ENCODE results near the gene KANK4. TPM values are rescaled to one million over a fixed set of nuclear protein-coding genes. Genes with fewer than 3 reads are reported as not detected.

KANK4 gene
- total and polyA plus RNA-seq, 5 donors from 2014 or later = not detected

GRCh38 chr1:62285440-62285839, 33.8 kb downstream of the KANK4 start:
- Mint-ChIP-seq H3K27me3 (peaks cover 33% of the 10 kb centered on the region), H3K4me1 (no peaks in the 10 kb centered on the region), H3K27ac (no peak overlapping the region), H3K4me3 (no peak overlapping the region), H3K9me3 (peaks cover 0 to 2% (median 0%) of the 10 kb centered on the region in 7 donors), H3K36me3 (peaks cover 3% of the 10 kb centered on the region)
- H3K9me3 ChIP-seq (ENCODE audit: control insufficient read depth in 2 of 2, low read length in 2 of 2) = no peaks in the 10 kb centered on the region
- ATAC-seq (ENCODE audit: low read depth in 2 of 2) (no peak), DNase-seq (no peak)
- no peak overlapping the region for H3K27ac ChIP-seq (ENCODE audit: insufficient read depth, low read length, poor library complexity, severe bottlenecking)
- H3K36me3 ChIP-seq (ENCODE audit: control insufficient read depth, insufficient read depth, low read length) = no peaks in the 10 kb centered on the region
- H3K4me1 ChIP-seq (ENCODE audit: control insufficient read depth, insufficient read depth, low read length, poor library complexity, severe bottlenecking) = no peaks in the 10 kb centered on the region
- no peak overlapping the region for H3K4me3 ChIP-seq (ENCODE audit: low read depth, low read length)
- peaks cover 4% of the 10 kb centered on the region for H3K27me3 ChIP-seq (ENCODE audit: control insufficient read depth, insufficient read depth, low read length)

GRCh38 chr1:62283986-62284385, 35.2 kb downstream of the KANK4 start:
- no peak overlapping the region for H3K27ac Mint-ChIP-seq
- no peak overlapping the region for H3K4me3 Mint-ChIP-seq
- no peak overlapping the region for H3K27ac ChIP-seq (ENCODE audit: insufficient read depth, low read length, poor library complexity, severe bottlenecking)
- no peaks in the 10 kb centered on the region for H3K36me3 ChIP-seq (ENCODE audit: control insufficient read depth, insufficient read depth, low read length)
- H3K36me3 Mint-ChIP-seq = peaks cover 3% of the 10 kb centered on the region
- DNase-seq (no peak), ATAC-seq (ENCODE audit: low read depth in 2 of 2) (no peak)
- no peak overlapping the region for H3K4me3 ChIP-seq (ENCODE audit: low read depth, low read length)
- H3K27me3 ChIP-seq (ENCODE audit: control insufficient read depth, insufficient read depth, low read length) = peaks cover 2% of the 10 kb centered on the region
- no peaks in the 10 kb centered on the region for H3K9me3 ChIP-seq (ENCODE audit: control insufficient read depth in 2 of 2, low read length in 2 of 2)
- no peaks in the 10 kb centered on the region for H3K4me1 Mint-ChIP-seq
- no peaks in the 10 kb centered on the region for H3K4me1 ChIP-seq (ENCODE audit: control insufficient read depth, insufficient read depth, low read length, poor library complexity, severe bottlenecking)
- peaks cover 0 to 2% (median 0%) of the 10 kb centered on the region in 7 donors for H3K9me3 Mint-ChIP-seq
- peaks cover 41% of the 10 kb centered on the region for H3K27me3 Mint-ChIP-seq

GRCh38 chr1:62282909-62283755, 36.1 kb downstream of the KANK4 start:
- no peaks in the 10 kb centered on the region for H3K36me3 ChIP-seq (ENCODE audit: control insufficient read depth, insufficient read depth, low read length)
- Mint-ChIP-seq H3K27ac (no peak overlapping the region), H3K36me3 (peaks cover 3% of the 10 kb centered on the region), H3K27me3 (peaks cover 41% of the 10 kb centered on the region), H3K4me1 (no peaks in the 10 kb centered on the region), H3K9me3 (peaks cover 0 to 2% (median 0%) of the 10 kb centered on the region in 7 donors), H3K4me3 (no peak overlapping the region)
- DNase-seq (no peak), ATAC-seq (ENCODE audit: low read depth in 2 of 2) (no peak)
- H3K4me3 ChIP-seq (ENCODE audit: low read depth, low read length) = no peak overlapping the region
- no peaks in the 10 kb centered on the region for H3K9me3 ChIP-seq (ENCODE audit: control insufficient read depth in 2 of 2, low read length in 2 of 2)
- no peak overlapping the region for H3K27ac ChIP-seq (ENCODE audit: insufficient read depth, low read length, poor library complexity, severe bottlenecking)
- H3K27me3 ChIP-seq (ENCODE audit: control insufficient read depth, insufficient read depth, low read length) = peaks cover 2% of the 10 kb centered on the region
- no peaks in the 10 kb centered on the region for H3K4me1 ChIP-seq (ENCODE audit: control insufficient read depth, insufficient read depth, low read length, poor library complexity, severe bottlenecking)

GRCh38 chr1:62281922-62282555, 37.2 kb downstream of the KANK4 start:
- Mint-ChIP-seq H3K4me3 (no peak overlapping the region), H3K27ac (peak overlapping the region in 1 of 3 donors; percentile 7), H3K4me1 (no peaks in the 10 kb centered on the region), H3K9me3 (peaks cover 0 to 5% (median 2%) of the 10 kb centered on the region in 7 donors), H3K36me3 (peaks cover 3% of the 10 kb centered on the region), H3K27me3 (peaks cover 32% of the 10 kb centered on the region)
- H3K4me3 ChIP-seq (ENCODE audit: low read depth, low read length) = no peak overlapping the region
- DNase-seq (no peak), ATAC-seq (ENCODE audit: low read depth in 2 of 2) (no peak)
- H3K4me1 ChIP-seq (ENCODE audit: control insufficient read depth, insufficient read depth, low read length, poor library complexity, severe bottlenecking) = no peaks in the 10 kb centered on the region
- peaks cover 4 to 7% of the 10 kb centered on the region in 2 experiments for H3K9me3 ChIP-seq (ENCODE audit: control insufficient read depth in 2 of 2, low read length in 2 of 2)
- peaks cover 2% of the 10 kb centered on the region for H3K27me3 ChIP-seq (ENCODE audit: control insufficient read depth, insufficient read depth, low read length)
- H3K36me3 ChIP-seq (ENCODE audit: control insufficient read depth, insufficient read depth, low read length) = no peaks in the 10 kb centered on the region
- no peak overlapping the region for H3K27ac ChIP-seq (ENCODE audit: insufficient read depth, low read length, poor library complexity, severe bottlenecking)

- peaks cover 0 to 5% (median 2%) of the 10 kb centered on the region in 7 donors for H3K9me3 Mint-ChIP-seq
- no peak overlapping the region for H3K4me3 Mint-ChIP-seq
- peaks cover 26% of the 10 kb centered on the region for H3K27me3 Mint-ChIP-seq
Observed at GRCh38 chr1:62280960-62281465, 38.2 kb downstream of the KANK4 start.

GRCh38 chr1:62280150-62280549, 39.1 kb downstream of the KANK4 start:
- peaks cover 3% of the 10 kb centered on the region for H3K36me3 Mint-ChIP-seq
- H3K4me3 ChIP-seq (ENCODE audit: low read depth, low read length) = no peak overlapping the region
- H3K4me1 ChIP-seq (ENCODE audit: control insufficient read depth, insufficient read depth, low read length, poor library complexity, severe bottlenecking) = no peaks in the 10 kb centered on the region
- H3K27ac ChIP-seq (ENCODE audit: insufficient read depth, low read length, poor library complexity, severe bottlenecking) = no peak overlapping the region
- ATAC-seq (ENCODE audit: low read depth in 2 of 2) = no peak
- H3K4me3 Mint-ChIP-seq = no peak overlapping the region
- H3K27me3 ChIP-seq (ENCODE audit: control insufficient read depth, insufficient read depth, low read length) = peaks cover under 1% of the 10 kb centered on the region
- H3K9me3 Mint-ChIP-seq = peaks cover 0 to 5% (median 2%) of the 10 kb centered on the region in 7 donors
- DNase-seq = no peak
- H3K36me3 ChIP-seq (ENCODE audit: control insufficient read depth, insufficient read depth, low read length) = no peaks in the 10 kb centered on the region
- peaks cover 0 to 3% (median 0%) of the 10 kb centered on the region in 4 donors for H3K4me1 Mint-ChIP-seq
- no peak overlapping the region for H3K27ac Mint-ChIP-seq
- peaks cover 4 to 7% of the 10 kb centered on the region in 2 experiments for H3K9me3 ChIP-seq (ENCODE audit: control insufficient read depth in 2 of 2, low read length in 2 of 2)
- H3K27me3 Mint-ChIP-seq = peaks cover 26% of the 10 kb centered on the region

More at GRCh38 chr1:62280960-62281465, 38.2 kb downstream of the KANK4 start:
- H3K36me3 Mint-ChIP-seq = peaks cover 3% of the 10 kb centered on the region
- no peaks in the 10 kb centered on the region for H3K4me1 Mint-ChIP-seq
- H3K4me3 ChIP-seq (ENCODE audit: low read depth, low read length) = no peak overlapping the region
- H3K27me3 ChIP-seq (ENCODE audit: control insufficient read depth, insufficient read depth, low read length) = peaks cover 2% of the 10 kb centered on the region
- no peaks in the 10 kb centered on the region for H3K4me1 ChIP-seq (ENCODE audit: control insufficient read depth, insufficient read depth, low read length, poor library complexity, severe bottlenecking)
- no peaks in the 10 kb centered on the region for H3K36me3 ChIP-seq (ENCODE audit: control insufficient read depth, insufficient read depth, low read length)
- H3K9me3 ChIP-seq (ENCODE audit: control insufficient read depth in 2 of 2, low read length in 2 of 2) = peaks cover 4 to 7% of the 10 kb centered on the region in 2 experiments
- H3K27ac ChIP-seq (ENCODE audit: insufficient read depth, low read length, poor library complexity, severe bottlenecking) = no peak overlapping the region
- ATAC-seq (ENCODE audit: low read depth in 2 of 2) = no peak
- no peak overlapping the region for H3K27ac Mint-ChIP-seq
- DNase-seq = no peak

- H3K27me3 Mint-ChIP-seq = peaks cover 8% of the 10 kb centered on the region
- peaks cover 0 to 5% (median 4%) of the 10 kb centered on the region in 7 donors for H3K9me3 Mint-ChIP-seq
- H3K4me3 Mint-ChIP-seq = no peak overlapping the region
Observed at GRCh38 chr1:62276791-62277190, 42.4 kb downstream of the KANK4 start.

More at GRCh38 chr1:62276791-62277190, 42.4 kb downstream of the KANK4 start:
- Histone ChIP-seq H3K36me3 (ENCODE audit: control insufficient read depth, insufficient read depth, low read length) (no peaks in the 10 kb centered on the region), H3K4me3 (ENCODE audit: low read depth, low read length) (no peak overlapping the region), H3K4me1 (ENCODE audit: control insufficient read depth, insufficient read depth, low read length, poor library complexity, severe bottlenecking) (peaks cover 13% of the 10 kb centered on the region), H3K27me3 (ENCODE audit: control insufficient read depth, insufficient read depth, low read length) (no peaks in the 10 kb centered on the region), H3K9me3 (ENCODE audit: control insufficient read depth in 2 of 2, low read length in 2 of 2) (peaks cover 4 to 7% of the 10 kb centered on the region in 2 experiments), H3K27ac (ENCODE audit: insufficient read depth, low read length, poor library complexity, severe bottlenecking) (no peak overlapping the region)
- ATAC-seq (ENCODE audit: low read depth in 2 of 2) (no peak), DNase-seq (no peak)
- H3K4me1 Mint-ChIP-seq = peaks cover 6 to 23% (median 10%) of the 10 kb centered on the region in 4 donors
- no peak overlapping the region for H3K27ac Mint-ChIP-seq
- H3K36me3 Mint-ChIP-seq = peaks cover 6% of the 10 kb centered on the region
